ENCODE measurements around the gene HINT3. TPM values are rescaled to one million over a fixed set of nuclear protein-coding genes. Genes with fewer than 3 reads are reported as not detected.

Gene HINT3
- 5.9 to 6.8 TPM (median 6.1 TPM) in 5 replicates for total RNA-seq (2022; extraction: Qiagen RNA extraction)

DNA sequence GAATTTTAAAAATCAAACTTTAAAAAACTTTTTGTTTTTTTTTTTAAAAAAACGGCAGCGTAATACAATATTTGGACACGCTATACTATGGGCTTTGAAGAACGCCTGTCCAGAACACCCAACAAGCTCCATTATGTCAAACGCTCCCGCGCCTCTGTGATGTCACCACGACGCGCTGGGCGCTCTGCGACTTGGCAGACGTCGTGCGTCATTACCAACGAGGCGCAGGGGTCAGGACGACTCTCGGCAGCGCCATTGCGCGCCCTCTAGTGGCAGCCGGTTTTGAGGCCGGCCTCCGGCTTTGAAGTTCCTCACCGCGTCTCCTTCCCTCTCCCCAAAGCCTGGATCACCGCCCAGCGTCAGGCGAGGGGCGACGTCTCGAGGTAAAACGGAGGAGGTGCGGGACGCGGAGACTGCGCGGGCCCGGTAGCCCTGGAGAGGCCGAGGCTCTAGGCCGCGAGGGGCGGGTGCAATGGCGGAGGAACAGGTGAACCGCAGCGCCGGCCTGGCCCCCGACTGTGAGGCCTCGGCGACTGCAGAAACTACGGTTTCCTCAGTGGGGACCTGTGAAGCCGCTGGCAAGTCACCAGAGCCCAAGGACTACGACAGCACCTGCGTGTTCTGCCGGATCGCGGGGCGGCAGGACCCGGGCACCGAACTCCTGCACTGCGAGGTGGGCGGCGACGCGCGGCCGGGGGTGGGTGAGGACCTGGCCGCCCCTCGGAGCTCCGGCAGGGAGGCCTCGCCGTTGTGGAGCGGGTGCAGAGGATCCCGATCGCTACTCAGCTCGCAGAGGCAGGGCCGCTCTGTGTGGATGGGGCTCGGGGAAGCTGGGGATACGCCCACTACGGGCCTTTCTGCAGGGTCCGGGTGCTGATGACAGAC, at the start of gene HINT3:
Gene HINT3 (plus strand): TSS at position 265 of the 885 bp plus-strand sequence. CDS start 208 bp downstream, at position 473.

GRCh38 chr6:125986301-125987025, 29.9 kb downstream of the HINT3 start, which contains the start of gene TRMT11:
TSS of gene TRMT11 (plus strand) at chr6:125986540. CDS start at chr6:125986551, 11 bp downstream.

Other genes starting within 250 kb of the HINT3 start
- gene HEY2, start 207.1 kb upstream of the HINT3 start, total RNA-seq (2022; extraction: Qiagen RNA extraction): 0.06 to 0.10 TPM (median 0.07 TPM) in 3 of 5 replicates, not detected in the others
- gene NCOA7, start 165.8 kb upstream of the HINT3 start, total RNA-seq (2022; extraction: Qiagen RNA extraction): 9.3 to 16.7 TPM (median 13.6 TPM) in 5 replicates
- gene TRMT11, start 29.8 kb downstream of the HINT3 start, total RNA-seq (2022; extraction: Qiagen RNA extraction): 9.8 to 11.9 TPM (median 11.2 TPM) in 5 replicates

Data from A549 treated with Mapracorat at 1 μM for 4 hours (cell line).